SK-N-SH (cell line): Measurements from ENCODE around the gene HK2. TPM values are rescaled to one million over a fixed set of nuclear protein-coding genes. Genes with fewer than 3 reads are reported as not detected.
"Not testable (repeated sequence)": the region's sequence is repeated elsewhere in the genome, so short reads cannot be mapped to it uniquely, and the experiment has no call there.

Experiments
- CTCF ChIA-PET: fragments of 300-600, 350-600 bp; formaldehyde crosslinking; extraction: SDS; loops from one replicate; lab custom pipeline; 2021; lab: Yijun Ruan, JAX
- POLR2A ChIA-PET: fragments of 350-600 bp; sonication (Branson Sonifier 250); formaldehyde crosslinking; extraction: SDS; loops from one replicate; lab custom pipeline; 2020; ENCODE audit warnings: antibody characterized with exemption, inconsistent platforms; lab: Yijun Ruan, JAX
- DNase-seq: peaks from one replicate; pipeline ENCODE4 v3.0.0; 2012
- H2AFZ ChIP-seq: fragments of 200-600 bp; sonication (generic); 2 replicates; pipeline ENCODE4 v1.8.1; 2016; ENCODE audit warnings: antibody characterized with exemption, mild to moderate bottlenecking, low read depth
- H3F3A ChIP-seq: fragments of 200-600 bp; sonication (generic); replicated peaks from 2 replicates; pipeline ENCODE3; 2016; ENCODE audit warnings: antibody characterized with exemption, mild to moderate bottlenecking; ENCODE audit not compliant: insufficient read depth
- H3K27ac ChIP-seq, 2 experiments: fragments of 200-500 bp in 1 of 2; fragments of 200-600 bp in 1 of 2; sonication (Bioruptor generic) in 1 of 2; sonication (generic), shearing (Covaris generic) in 1 of 2; 2 replicates each; pipeline versions ENCODE4 v1.5.1 to v1.6.1; 2014 to 2016; ENCODE audit warnings: low read depth in 2 of 2, inconsistent platforms in 1 of 2, low read length in 1 of 2, mild to moderate bottlenecking in 1 of 2, mixed read lengths in 1 of 2
- H3K27me3 ChIP-seq: fragments of 200-600 bp; sonication (generic), shearing (Covaris generic); 2 replicates; pipeline ENCODE4 v1.6.1; 2016; ENCODE audit warnings: mixed run types; ENCODE audit not compliant: insufficient read depth
- H3K36me3 ChIP-seq, 2 experiments: fragments of 200-500 bp in 1 of 2; fragments of 200-600 bp in 1 of 2; sonication (Bioruptor generic) in 1 of 2; sonication (generic) in 1 of 2; replicated peaks in 1 of 2; 2 replicates each; pipeline versions ENCODE3 to v1.5.1; 2014 to 2016; ENCODE audit warnings: low read length in 1 of 2, mild to moderate bottlenecking in 1 of 2; ENCODE audit not compliant: insufficient read depth in 2 of 2, control insufficient read depth in 1 of 2
- H3K4me1 ChIP-seq, 2 experiments: fragments of 200-500 bp in 1 of 2; fragments of 200-600 bp in 1 of 2; sonication (Bioruptor generic) in 1 of 2; sonication (generic), shearing (Covaris generic) in 1 of 2; 2 replicates each; pipeline versions ENCODE4 v1.5.1 to v1.6.1; 2014 to 2016; ENCODE audit warnings: low read depth in 1 of 2, low read length in 1 of 2, mixed run types in 1 of 2; ENCODE audit not compliant: insufficient read depth in 2 of 2, control insufficient read depth in 1 of 2
- H3K4me2 ChIP-seq: fragments of 200-600 bp; sonication (generic), shearing (Covaris generic); 2 replicates; pipeline ENCODE4 v1.6.1; 2017; ENCODE audit warnings: mixed run types
- H3K4me3 ChIP-seq, 2 experiments: fragments of 200-500 bp in 1 of 2; fragments of 200-600 bp in 1 of 2; sonication (Bioruptor generic) in 1 of 2; sonication (generic), shearing (Covaris generic) in 1 of 2; 2 replicates each; pipeline versions ENCODE4 v1.5.1 to v1.8.1; 2014 to 2016; ENCODE audit warnings: low read depth in 2 of 2, inconsistent platforms in 1 of 2, low read length in 1 of 2, mild to moderate bottlenecking in 1 of 2, mixed read lengths in 1 of 2, moderate library complexity in 1 of 2
- H3K79me2 ChIP-seq: fragments of 200-600 bp; sonication (generic); 2 replicates; pipeline ENCODE4 v1.8.1; 2017; ENCODE audit warnings: mild to moderate bottlenecking; ENCODE audit not compliant: insufficient read depth
- H3K9ac ChIP-seq: fragments of 200-600 bp; sonication (generic); 2 replicates; pipeline ENCODE4 v1.6.1; 2017; ENCODE audit warnings: mixed run types
- H3K9me2 ChIP-seq: fragments of 200-600 bp; sonication (generic); 2 replicates; pipeline ENCODE4 v1.6.1; 2017; ENCODE audit warnings: mixed run types
- H3K9me3 ChIP-seq: fragments of 200-600 bp; sonication (generic); 2 replicates; pipeline ENCODE4 v1.6.1; 2017; ENCODE audit warnings: mixed run types, mild to moderate bottlenecking, moderate library complexity
- H4K20me1 ChIP-seq: fragments of 200-600 bp; sonication (generic); 2 replicates; pipeline ENCODE4 v1.6.1; 2017; ENCODE audit warnings: mild to moderate bottlenecking, mixed run types; ENCODE audit not compliant: insufficient read depth
- FOSL2 ChIP-seq: IDR thresholded peaks from 2 replicates; pipeline ENCODE4 v1.4.0; 2012; ENCODE audit warnings: low read depth, mild to moderate bottlenecking, moderate library complexity, borderline replicate concordance
- GABPA ChIP-seq: IDR thresholded peaks from 2 replicates; pipeline ENCODE4 v1.4.0; 2012; ENCODE audit warnings: low read depth, mild to moderate bottlenecking
- JUND ChIP-seq: IDR thresholded peaks from 2 replicates; pipeline ENCODE4 v1.4.0; 2012
- PBX3 ChIP-seq: IDR thresholded peaks from 2 replicates; pipeline ENCODE4; 2012
- RCOR1 ChIP-seq: fragments of 150-350 bp; IDR thresholded peaks from 2 replicates; pipeline ENCODE4 v1.6.1; 2017; ENCODE audit warnings: antibody characterized with exemption, low read length
- RXRA ChIP-seq: IDR thresholded peaks from 2 replicates; pipeline ENCODE4 v1.4.0; 2012; ENCODE audit warnings: low read depth, mild to moderate bottlenecking, borderline replicate concordance
- TCF12 ChIP-seq: IDR thresholded peaks from 2 replicates; pipeline ENCODE4 v1.4.0; 2012
- TEAD4 ChIP-seq: IDR thresholded peaks from 2 replicates; pipeline ENCODE4 v1.4.0; 2012; ENCODE audit warnings: mild to moderate bottlenecking, borderline replicate concordance; ENCODE audit not compliant: insufficient read depth
- WGBS: methylation state at CpG from one replicate; pipeline ENCODE4 v1.1.6; 2017; ENCODE audit warnings: low lambda C conversion rate; 5-methylcytosine and 5-hydroxymethylcytosine counted together
- polyA plus RNA-seq, 3 experiments: library from polyadenylated mRNA; depleted of rRNA; stranded (reverse); fragments of >200 nt; gene quantifications; 2 replicates each; pipeline ENCODE4 v1.2.3, GENCODE V29; 2012
- TF ChIP-seq, protein P1 (sequence below): IDR thresholded peaks from 2 replicates; pipeline ENCODE4 v1.4.0; 2012; ENCODE audit warnings: low read depth

The HK2 gene
- polyA plus RNA-seq, 1 of the 3 experiments (the other 2 are of a cell fraction), result 13.5 TPM

GRCh38 chr2:74851191-74851566 is 17.3 kb downstream of the HK2 start:
- ChIA-PET CTCF (interaction anchor here (0.6 to 4.6 kb wide), 4 partner anchors 15 to 136 kb away, joined by 3 to 26 read pairs (median 11); no protein-coding TSS in a partner anchor), POLR2A (interaction anchor here (3.5 kb wide), 1 partner anchor 11 kb away, joined by 9 read pairs; no protein-coding TSS in a partner anchor)
- Histone ChIP-seq H3K9me3 (no peaks in the 10 kb centered on the region), H3F3A (peaks cover 12% of the 10 kb centered on the region), H3K4me1 (peaks cover 20 to 32% of the 10 kb centered on the region in 2 experiments; a peak in 3 of 4 replicates), H3K9ac (no peak overlapping the region), H4K20me1 (no peaks in the 10 kb centered on the region), H3K79me2 (peaks cover 12% of the 10 kb centered on the region; the same call in 1 of the 2 replicates), H2AFZ (no peak overlapping the region; the same call in 1 of the 2 replicates), H3K9me2 (no peaks in the 10 kb centered on the region), H3K27me3 (no peaks in the 10 kb centered on the region), H3K4me2 (0 out of 2 replicates have a peak overlapping the region, but pooled peaks have one; percentile 45), H3K36me3 (no peaks in the 10 kb centered on the region), H3K4me3 (no peak overlapping the region), H3K27ac (no peak overlapping the region)
- DNase-seq, result no peak
- 69% methylated on average over 8 of the region's 8 CpGs for WGBS
- peak; percentile 64 for TF ChIP-seq PBX3
- TF ChIP-seq RXRA, result peak; percentile 42; the same call in 1 of the 2 replicates
- TF ChIP-seq, protein P1, sequence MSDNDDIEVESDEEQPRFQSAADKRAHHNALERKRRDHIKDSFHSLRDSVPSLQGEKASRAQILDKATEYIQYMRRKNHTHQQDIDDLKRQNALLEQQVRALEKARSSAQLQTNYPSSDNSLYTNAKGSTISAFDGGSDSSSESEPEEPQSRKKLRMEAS, result peak; percentile 73; the same call in 1 of the 2 replicates
- TF ChIP-seq TEAD4, result no peak
- TF ChIP-seq FOSL2, result peak; percentile 48; the same call in 1 of the 2 replicates
- TF ChIP-seq GABPA, result no peak
- TF ChIP-seq JUND, result peak; percentile 30
- TF ChIP-seq TCF12, result peak; percentile 65

- ChIA-PET CTCF (interaction anchor here (0.9 to 1.4 kb wide), 3 partner anchors 10 to 24 kb away, joined by 3 to 5 read pairs (median 3); no protein-coding TSS in a partner anchor), POLR2A (interaction anchor here (3.5 kb wide), 1 partner anchor 9 kb away, joined by 9 read pairs; no protein-coding TSS in a partner anchor)
- H3K9me2 ChIP-seq, result not testable (repeated sequence)
These were observed 19.4 kb downstream of the HK2 start for GRCh38 chr2:74853360-74853759.

DNA sequence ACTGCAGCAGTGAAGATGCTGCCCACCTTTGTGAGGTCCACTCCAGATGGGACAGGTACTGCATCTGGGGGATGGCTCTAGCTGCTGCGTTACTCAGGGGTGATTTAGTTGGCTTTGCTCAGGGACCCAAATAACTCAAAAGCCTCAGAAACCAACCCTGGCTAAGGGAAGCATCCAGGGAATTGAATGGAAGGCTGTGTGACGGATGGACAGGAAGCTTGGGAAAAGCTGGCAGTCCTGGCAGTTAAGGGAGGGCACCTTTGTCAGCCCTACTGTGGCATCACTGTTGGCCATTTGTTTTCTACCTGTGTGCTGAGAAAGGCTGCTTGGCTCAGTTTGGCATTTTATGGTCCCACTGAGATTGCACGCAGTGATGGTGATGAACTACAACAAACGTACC is 20.5 kb downstream of the HK2 start:
- no peak overlapping the region for H3K9ac ChIP-seq
- no peaks in the 10 kb centered on the region for H3F3A ChIP-seq
- no peak overlapping the region for H3K27ac ChIP-seq
- H3K9me3 ChIP-seq, result no peaks in the 10 kb centered on the region
- DNase-seq, result no peak
- no peaks in the 10 kb centered on the region for H3K27me3 ChIP-seq
- no peak overlapping the region for H2AFZ ChIP-seq
- H3K36me3 ChIP-seq, result no peaks in the 10 kb centered on the region
- no peaks in the 10 kb centered on the region for H4K20me1 ChIP-seq
- TF ChIP-seq JUND (no peak), RCOR1 (no peak), RXRA (no peak)
- no peak overlapping the region for H3K4me3 ChIP-seq
- no peak overlapping the region for H3K4me2 ChIP-seq
- no peaks in the 10 kb centered on the region; the same call in 1 of the 2 replicates for H3K79me2 ChIP-seq
- ChIA-PET CTCF (interaction anchor here (1.7 kb wide), 1 partner anchor 18 kb away, joined by 6 read pairs; no protein-coding TSS in a partner anchor), POLR2A (no interaction called here)
- peaks cover 3 to 20% of the 10 kb centered on the region in 2 experiments; a peak in 1 of 4 replicates for H3K4me1 ChIP-seq
- H3K9me2 ChIP-seq, result no peaks in the 10 kb centered on the region
- 100% methylated on average over 3 of the region's 4 CpGs for WGBS

More at GRCh38 chr2:74853360-74853759, 19.4 kb downstream of the HK2 start:
- not testable (repeated sequence) for H3K9me3 ChIP-seq, DNase-seq, H3K36me3 ChIP-seq, H3K79me2 ChIP-seq, H2AFZ ChIP-seq, H3K4me3 ChIP-seq, H3K27ac ChIP-seq, H3F3A ChIP-seq, H3K27me3 ChIP-seq, H3K4me2 ChIP-seq, H3K9ac ChIP-seq, H4K20me1 ChIP-seq
- 93% methylated on average over 8 of the region's 8 CpGs for WGBS
- H3K4me1 ChIP-seq, result peaks cover 3 to 28% of the 10 kb centered on the region in 2 experiments; a peak in 1 of 4 replicates

DNA sequence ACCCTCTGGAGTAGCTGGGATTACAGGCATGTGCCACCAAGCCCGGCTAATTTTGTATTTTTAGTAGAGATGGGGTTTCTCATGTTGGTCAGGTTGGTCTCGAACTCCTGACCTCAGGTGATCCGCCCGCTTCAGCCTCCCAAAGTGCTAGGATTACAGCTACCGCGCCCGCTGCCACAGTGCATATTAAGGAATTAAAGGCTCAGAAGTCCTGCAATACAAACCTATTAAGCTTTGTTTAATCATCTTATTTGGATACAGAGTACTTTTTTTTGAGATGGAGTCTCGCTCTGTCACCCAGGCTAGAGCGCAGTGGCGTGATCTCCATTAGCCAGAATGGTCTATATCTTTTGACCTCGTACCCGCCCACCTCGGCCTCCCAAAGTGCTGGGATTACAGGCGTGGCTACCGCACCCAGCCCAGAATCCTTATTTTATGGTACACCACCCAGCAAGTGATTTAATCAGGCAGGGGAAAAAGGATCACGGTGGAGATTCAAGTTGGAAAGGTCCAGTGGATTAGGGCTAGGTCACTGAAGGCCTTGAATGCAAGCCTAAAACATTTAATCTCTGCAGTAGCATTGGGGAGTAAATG is 21.3 kb downstream of the HK2 start:
- H3K36me3 ChIP-seq, H4K20me1 ChIP-seq, H2AFZ ChIP-seq, H3K79me2 ChIP-seq, POLR2A ChIA-PET, H3K9me2 ChIP-seq, H3K27me3 ChIP-seq, DNase-seq, H3K4me2 ChIP-seq, H3K9me3 ChIP-seq, H3K27ac ChIP-seq, H3K9ac ChIP-seq, H3F3A ChIP-seq, H3K4me3 ChIP-seq: not testable (repeated sequence)
- CTCF ChIA-PET, result interaction anchor here (1.7 kb wide), 2 partner anchors 10 to 19 kb away, joined by 4 to 6 read pairs; no protein-coding TSS in a partner anchor
- WGBS, result 96% methylated on average over 16 of the region's 16 CpGs
- H3K4me1 ChIP-seq, result peaks cover 3 to 14% of the 10 kb centered on the region in 2 experiments; a peak in 1 of 4 replicates
